ENCODE measurements around the gene PTGES.
A peak's percentile ranks its signal among the peaks of the same experiment; 100 is the strongest.
"Not testable (repeated sequence)": the region's sequence is repeated elsewhere in the genome, so short reads cannot be mapped to it uniquely, and the experiment has no call there.

Gene PTGES

GRCh38 chr9:129752900-129753729 is at the start of gene PTGES:
Gene PTGES, minus strand, starts transcription at chr9:129753042. Its CDS starts 30 bp downstream, at chr9:129753012.
- DNase-seq, result peak in 2 of 4 experiments; percentile 22 to 51

- no peak for DNase-seq
Observed at GRCh38 chr9:129801504-129801903, 48.7 kb upstream of the PTGES start.

GRCh38 chr9:129798973-129799372 is 46.1 kb upstream of the PTGES start:
- no peak for DNase-seq

- DNase-seq, result not testable (repeated sequence)
Observed at GRCh38 chr9:129796029-129796428, 43.2 kb upstream of the PTGES start.

GRCh38 chr9:129794549-129794948 is 41.7 kb upstream of the PTGES start:
- no peak for DNase-seq

- DNase-seq, result no peak
Observed at GRCh38 chr9:129786481-129786880, 33.6 kb upstream of the PTGES start.

GRCh38 chr9:129785866-129786265 is 33.0 kb upstream of the PTGES start:
- DNase-seq, result no peak

- DNase-seq, result not testable (repeated sequence)
Observed at GRCh38 chr9:129784970-129785369, 32.1 kb upstream of the PTGES start.

- peak; percentile 34 to 56 (median 43) for DNase-seq
Observed at GRCh38 chr9:129783516-129784361, 30.9 kb upstream of the PTGES start.

- DNase-seq, result no peak
Observed at GRCh38 chr9:129781981-129782380, 29.1 kb upstream of the PTGES start.

GRCh38 chr9:129781131-129781530 is 28.3 kb upstream of the PTGES start:
- DNase-seq, result no peak

GRCh38 chr9:129779560-129780190 is 26.8 kb upstream of the PTGES start:
- no peak for DNase-seq

- no peak for DNase-seq
Observed at GRCh38 chr9:129778469-129778868, 25.6 kb upstream of the PTGES start.

- no peak for DNase-seq
Observed at GRCh38 chr9:129777769-129778130, 24.9 kb upstream of the PTGES start.

GRCh38 chr9:129776938-129777768 is 24.3 kb upstream of the PTGES start:
- no peak for DNase-seq

- DNase-seq, result no peak
Observed at GRCh38 chr9:129776566-129776937, 23.7 kb upstream of the PTGES start.

GRCh38 chr9:129776096-129776495 is 23.3 kb upstream of the PTGES start:
- not testable (repeated sequence) for DNase-seq

- DNase-seq, result no peak
Observed at GRCh38 chr9:129775448-129775798, 22.6 kb upstream of the PTGES start.

- no peak for DNase-seq
Observed at GRCh38 chr9:129774791-129775447, 22.1 kb upstream of the PTGES start.

- DNase-seq, result no peak
Observed at GRCh38 chr9:129773262-129774048, 20.6 kb upstream of the PTGES start.

- no peak for DNase-seq
Observed at GRCh38 chr9:129770741-129771140, 17.9 kb upstream of the PTGES start.

All from activated naive CD4-positive, alpha-beta T cell (primary cell).